ENCODE measurements around the gene CNN2. TPM values are rescaled to one million over a fixed set of nuclear protein-coding genes. Genes with fewer than 3 reads are reported as not detected.

The CNN2 gene
- total RNA-seq, 6 experiments from 2014 or later = 483 to 579 (median 507) TPM

DNA sequence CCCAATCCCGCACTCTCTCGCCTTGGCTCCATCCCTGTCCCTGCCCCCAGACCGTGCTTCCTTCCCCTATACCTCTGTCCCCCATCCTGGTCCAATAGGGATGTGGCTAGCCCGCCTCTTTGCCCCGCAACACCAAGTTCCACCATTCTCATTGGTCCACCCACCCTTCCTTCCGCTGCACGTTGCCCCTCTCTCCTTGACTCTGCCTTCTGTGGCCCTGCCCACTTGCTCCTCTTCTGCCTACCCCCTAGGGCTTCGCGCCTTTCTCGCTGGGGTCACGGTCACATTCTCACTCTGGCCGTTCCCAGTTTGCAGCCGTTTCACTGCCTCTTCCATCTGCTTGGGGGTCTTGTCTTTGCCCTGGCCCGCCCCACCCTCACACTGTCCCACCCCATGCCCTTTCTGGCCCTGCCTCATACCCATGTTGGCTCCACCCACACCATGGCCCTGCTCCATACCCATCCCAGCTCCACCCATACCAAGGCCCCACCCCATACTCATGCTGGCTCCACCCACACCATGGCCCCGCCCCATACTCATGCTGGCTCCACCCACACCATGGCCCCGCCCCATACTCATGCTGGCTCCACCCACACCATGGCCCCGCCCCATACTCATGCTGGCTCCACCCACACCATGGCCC, 36.1 kb downstream of the CNN2 start:
- no peak for DNase-seq
- Mint-ChIP-seq H3K27me3 (ENCODE audit: insufficient read depth) (peaks cover 2% of the 10 kb centered on the region), H3K4me1 (ENCODE audit: low read depth) (no peaks in the 10 kb centered on the region), H3K27ac (no peak overlapping the region), H3K4me3 (no peak overlapping the region), H3K36me3 (ENCODE audit: low read depth) (peaks cover 2% of the 10 kb centered on the region; the same call in 1 of the 2 replicates), H3K9me3 (peaks cover 10% of the 10 kb centered on the region; the same call in 1 of the 2 replicates)
- TF ChIP-seq, protein P1, sequence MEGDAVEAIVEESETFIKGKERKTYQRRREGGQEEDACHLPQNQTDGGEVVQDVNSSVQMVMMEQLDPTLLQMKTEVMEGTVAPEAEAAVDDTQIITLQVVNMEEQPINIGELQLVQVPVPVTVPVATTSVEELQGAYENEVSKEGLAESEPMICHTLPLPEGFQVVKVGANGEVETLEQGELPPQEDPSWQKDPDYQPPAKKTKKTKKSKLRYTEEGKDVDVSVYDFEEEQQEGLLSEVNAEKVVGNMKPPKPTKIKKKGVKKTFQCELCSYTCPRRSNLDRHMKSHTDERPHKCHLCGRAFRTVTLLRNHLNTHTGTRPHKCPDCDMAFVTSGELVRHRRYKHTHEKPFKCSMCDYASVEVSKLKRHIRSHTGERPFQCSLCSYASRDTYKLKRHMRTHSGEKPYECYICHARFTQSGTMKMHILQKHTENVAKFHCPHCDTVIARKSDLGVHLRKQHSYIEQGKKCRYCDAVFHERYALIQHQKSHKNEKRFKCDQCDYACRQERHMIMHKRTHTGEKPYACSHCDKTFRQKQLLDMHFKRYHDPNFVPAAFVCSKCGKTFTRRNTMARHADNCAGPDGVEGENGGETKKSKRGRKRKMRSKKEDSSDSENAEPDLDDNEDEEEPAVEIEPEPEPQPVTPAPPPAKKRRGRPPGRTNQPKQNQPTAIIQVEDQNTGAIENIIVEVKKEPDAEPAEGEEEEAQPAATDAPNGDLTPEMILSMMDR (IDR thresholded peaks at IDR 0.05) = no peak

- Mint-ChIP-seq H3K4me3 (no peak overlapping the region), H3K36me3 (ENCODE audit: low read depth) (no peaks in the 10 kb centered on the region; the same call in 1 of the 2 replicates), H3K27me3 (ENCODE audit: insufficient read depth) (peaks cover 5% of the 10 kb centered on the region), H3K4me1 (ENCODE audit: low read depth) (no peaks in the 10 kb centered on the region), H3K9me3 (peaks cover 3% of the 10 kb centered on the region; the same call in 1 of the 2 replicates), H3K27ac (no peak overlapping the region)
- TF ChIP-seq, protein P1 (IDR thresholded peaks at IDR 0.05) = no peak
- DNase-seq = peak; percentile 25
Observed at GRCh38 chr19:1063030-1063908, 36.9 kb downstream of the CNN2 start.

- peaks cover 9% of the 10 kb centered on the region for H3K27me3 Mint-ChIP-seq (ENCODE audit: insufficient read depth)
- DNase-seq = no peak
- TF ChIP-seq, protein P1 (IDR thresholded peaks at IDR 0.05) = no peak
- H3K4me3 Mint-ChIP-seq = no peak overlapping the region
- H3K9me3 Mint-ChIP-seq = no peaks in the 10 kb centered on the region
- H3K36me3 Mint-ChIP-seq (ENCODE audit: low read depth) = no peaks in the 10 kb centered on the region
- H3K27ac Mint-ChIP-seq = no peak overlapping the region
- H3K4me1 Mint-ChIP-seq (ENCODE audit: low read depth) = no peaks in the 10 kb centered on the region
Observed at GRCh38 chr19:1063909-1064660, 37.7 kb downstream of the CNN2 start.

DNA sequence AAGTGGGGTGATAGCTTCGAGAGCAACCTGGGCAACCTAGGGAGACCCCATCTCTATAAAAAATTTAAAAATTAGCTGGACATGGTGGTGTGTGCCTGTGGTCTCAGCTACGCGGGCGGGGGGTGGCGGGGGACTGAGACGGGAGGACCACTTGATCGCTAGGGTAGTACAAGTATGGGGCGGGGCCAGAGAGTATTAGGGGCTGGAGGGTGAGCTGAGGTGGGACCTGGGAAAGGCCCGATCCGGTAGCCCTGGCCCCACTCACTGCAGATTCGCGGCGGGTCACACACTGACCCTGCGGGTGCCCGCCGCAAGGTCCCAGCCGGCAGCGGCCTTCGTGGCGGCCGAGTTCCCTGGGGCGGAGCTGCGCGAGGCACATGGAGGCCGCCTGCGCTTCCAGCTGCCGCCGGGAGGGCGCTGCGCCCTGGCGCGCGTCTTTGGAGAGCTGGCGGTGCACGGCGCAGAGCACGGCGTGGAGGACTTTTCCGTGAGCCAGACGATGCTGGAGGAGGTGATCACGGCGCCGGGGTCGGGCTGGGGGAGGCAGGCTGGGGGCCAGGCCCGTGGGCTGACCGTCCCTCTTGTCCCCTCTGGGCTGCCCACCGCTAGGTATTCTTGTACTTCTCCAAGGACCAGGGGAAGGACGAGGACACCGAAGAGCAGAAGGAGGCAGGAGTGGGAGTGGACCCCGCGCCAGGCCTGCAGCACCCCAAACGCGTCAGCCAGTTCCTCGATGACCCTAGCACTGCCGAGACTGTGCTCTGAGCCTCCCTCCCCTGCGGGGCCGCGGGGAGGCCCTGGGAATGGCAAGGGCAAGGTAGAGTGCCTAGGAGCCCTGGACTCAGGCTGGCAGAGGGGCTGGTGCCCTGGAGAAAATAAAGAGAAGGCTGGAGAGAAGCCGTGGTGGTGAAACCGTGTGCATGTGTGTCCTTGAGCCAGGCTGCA, 38.5 kb downstream of the CNN2 start:
- H3K36me3 Mint-ChIP-seq (ENCODE audit: low read depth) = no peaks in the 10 kb centered on the region
- peaks cover 9% of the 10 kb centered on the region for H3K27me3 Mint-ChIP-seq (ENCODE audit: insufficient read depth)
- H3K4me1 Mint-ChIP-seq (ENCODE audit: low read depth) = no peaks in the 10 kb centered on the region
- H3K27ac Mint-ChIP-seq = no peak overlapping the region
- H3K9me3 Mint-ChIP-seq = no peaks in the 10 kb centered on the region
- TF ChIP-seq, protein P1 (IDR thresholded peaks at IDR 0.05) = peak; percentile 81
- H3K4me3 Mint-ChIP-seq = no peak overlapping the region
- DNase-seq = no peak
